HL-60 (cell line): ENCODE results near the gene NRXN3.

Experiments used
- DNase-seq, 2 experiments: peaks; one replicate each; pipeline ENCODE4 v3.0.0-alpha.2; 2010 to 2020; ENCODE audit warnings: low read depth in 1 of 2, low spot score in 1 of 2
- H3K27ac ChIP-seq: fragments of 250-450 bp; sonication (Bioruptor Pico); replicated peaks from 2 replicates; pipeline ENCODE4 v1.5.1; 2020; ENCODE audit warnings: mild to moderate bottlenecking, moderate library complexity
- H3K27me3 ChIP-seq: fragments of 250-450 bp; sonication (Bioruptor Pico); 2 replicates; pipeline ENCODE4 v1.5.1; 2021; ENCODE audit warnings: mild to moderate bottlenecking, moderate library complexity; ENCODE audit not compliant: insufficient read depth, poor library complexity, severe bottlenecking
- H3K4me3 ChIP-seq: replicated peaks from 2 replicates; pipeline ENCODE4 v1.5.1; 2011; ENCODE audit warnings: mild to moderate bottlenecking, control low read depth, low read length; ENCODE audit not compliant: insufficient read depth
- GABPA ChIP-seq: IDR thresholded peaks from 2 replicates; pipeline ENCODE4 v1.6.1; 2012; ENCODE audit warnings: low read depth
- POLR2AphosphoS5 ChIP-seq: IDR thresholded peaks from 2 replicates; pipeline ENCODE4 v1.6.1; 2012; ENCODE audit warnings: low read depth
- SPI1 ChIP-seq: IDR thresholded peaks from 2 replicates; pipeline ENCODE4 v1.6.1; 2012; ENCODE audit warnings: low read depth, mild to moderate bottlenecking, borderline replicate concordance
- TF ChIP-seq, protein P1 (sequence below): IDR thresholded peaks from one replicate; pipeline ENCODE4 v1.5.1; 2011; ENCODE audit warnings: low read length, control low read depth, inconsistent platforms; ENCODE audit not compliant: insufficient read depth
- TF ChIP-seq, protein P2 (sequence below): IDR thresholded peaks from 2 replicates; pipeline ENCODE4 v1.6.1; 2012; ENCODE audit warnings: low read depth; ENCODE audit not compliant: insufficient replicate concordance

Gene NRXN3

DNA sequence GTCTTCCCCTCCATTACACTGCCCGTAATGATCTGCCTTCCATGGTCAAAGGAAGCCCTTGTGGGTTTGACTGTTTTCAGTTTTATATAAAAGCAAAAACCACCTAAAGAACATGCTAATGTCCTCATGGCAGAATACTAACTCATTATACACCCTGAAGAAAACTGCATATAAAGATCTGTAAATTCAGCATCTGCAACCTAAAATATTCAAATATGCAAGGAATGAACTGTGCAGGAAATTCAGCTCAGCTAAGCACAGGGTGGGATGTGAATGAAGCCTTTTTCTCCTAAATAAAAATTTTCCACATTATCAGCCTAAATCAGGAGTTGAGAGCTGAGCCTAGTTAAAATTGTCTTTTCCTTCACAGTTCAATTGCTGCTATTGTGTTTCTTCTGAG is 128.1 kb downstream of the NRXN3 start:
- no peak for DNase-seq
- TF ChIP-seq, protein P1, sequence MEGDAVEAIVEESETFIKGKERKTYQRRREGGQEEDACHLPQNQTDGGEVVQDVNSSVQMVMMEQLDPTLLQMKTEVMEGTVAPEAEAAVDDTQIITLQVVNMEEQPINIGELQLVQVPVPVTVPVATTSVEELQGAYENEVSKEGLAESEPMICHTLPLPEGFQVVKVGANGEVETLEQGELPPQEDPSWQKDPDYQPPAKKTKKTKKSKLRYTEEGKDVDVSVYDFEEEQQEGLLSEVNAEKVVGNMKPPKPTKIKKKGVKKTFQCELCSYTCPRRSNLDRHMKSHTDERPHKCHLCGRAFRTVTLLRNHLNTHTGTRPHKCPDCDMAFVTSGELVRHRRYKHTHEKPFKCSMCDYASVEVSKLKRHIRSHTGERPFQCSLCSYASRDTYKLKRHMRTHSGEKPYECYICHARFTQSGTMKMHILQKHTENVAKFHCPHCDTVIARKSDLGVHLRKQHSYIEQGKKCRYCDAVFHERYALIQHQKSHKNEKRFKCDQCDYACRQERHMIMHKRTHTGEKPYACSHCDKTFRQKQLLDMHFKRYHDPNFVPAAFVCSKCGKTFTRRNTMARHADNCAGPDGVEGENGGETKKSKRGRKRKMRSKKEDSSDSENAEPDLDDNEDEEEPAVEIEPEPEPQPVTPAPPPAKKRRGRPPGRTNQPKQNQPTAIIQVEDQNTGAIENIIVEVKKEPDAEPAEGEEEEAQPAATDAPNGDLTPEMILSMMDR, result no peak
- no peak for TF ChIP-seq POLR2AphosphoS5
- TF ChIP-seq SPI1, result no peak
- TF ChIP-seq, protein P2, sequence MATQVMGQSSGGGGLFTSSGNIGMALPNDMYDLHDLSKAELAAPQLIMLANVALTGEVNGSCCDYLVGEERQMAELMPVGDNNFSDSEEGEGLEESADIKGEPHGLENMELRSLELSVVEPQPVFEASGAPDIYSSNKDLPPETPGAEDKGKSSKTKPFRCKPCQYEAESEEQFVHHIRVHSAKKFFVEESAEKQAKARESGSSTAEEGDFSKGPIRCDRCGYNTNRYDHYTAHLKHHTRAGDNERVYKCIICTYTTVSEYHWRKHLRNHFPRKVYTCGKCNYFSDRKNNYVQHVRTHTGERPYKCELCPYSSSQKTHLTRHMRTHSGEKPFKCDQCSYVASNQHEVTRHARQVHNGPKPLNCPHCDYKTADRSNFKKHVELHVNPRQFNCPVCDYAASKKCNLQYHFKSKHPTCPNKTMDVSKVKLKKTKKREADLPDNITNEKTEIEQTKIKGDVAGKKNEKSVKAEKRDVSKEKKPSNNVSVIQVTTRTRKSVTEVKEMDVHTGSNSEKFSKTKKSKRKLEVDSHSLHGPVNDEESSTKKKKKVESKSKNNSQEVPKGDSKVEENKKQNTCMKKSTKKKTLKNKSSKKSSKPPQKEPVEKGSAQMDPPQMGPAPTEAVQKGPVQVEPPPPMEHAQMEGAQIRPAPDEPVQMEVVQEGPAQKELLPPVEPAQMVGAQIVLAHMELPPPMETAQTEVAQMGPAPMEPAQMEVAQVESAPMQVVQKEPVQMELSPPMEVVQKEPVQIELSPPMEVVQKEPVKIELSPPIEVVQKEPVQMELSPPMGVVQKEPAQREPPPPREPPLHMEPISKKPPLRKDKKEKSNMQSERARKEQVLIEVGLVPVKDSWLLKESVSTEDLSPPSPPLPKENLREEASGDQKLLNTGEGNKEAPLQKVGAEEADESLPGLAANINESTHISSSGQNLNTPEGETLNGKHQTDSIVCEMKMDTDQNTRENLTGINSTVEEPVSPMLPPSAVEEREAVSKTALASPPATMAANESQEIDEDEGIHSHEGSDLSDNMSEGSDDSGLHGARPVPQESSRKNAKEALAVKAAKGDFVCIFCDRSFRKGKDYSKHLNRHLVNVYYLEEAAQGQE, result no peak
- TF ChIP-seq GABPA, result no peak
- Histone ChIP-seq H3K27me3 (no peaks in the 10 kb centered on the region), H3K27ac (no peak overlapping the region), H3K4me3 (no peak overlapping the region)

DNA sequence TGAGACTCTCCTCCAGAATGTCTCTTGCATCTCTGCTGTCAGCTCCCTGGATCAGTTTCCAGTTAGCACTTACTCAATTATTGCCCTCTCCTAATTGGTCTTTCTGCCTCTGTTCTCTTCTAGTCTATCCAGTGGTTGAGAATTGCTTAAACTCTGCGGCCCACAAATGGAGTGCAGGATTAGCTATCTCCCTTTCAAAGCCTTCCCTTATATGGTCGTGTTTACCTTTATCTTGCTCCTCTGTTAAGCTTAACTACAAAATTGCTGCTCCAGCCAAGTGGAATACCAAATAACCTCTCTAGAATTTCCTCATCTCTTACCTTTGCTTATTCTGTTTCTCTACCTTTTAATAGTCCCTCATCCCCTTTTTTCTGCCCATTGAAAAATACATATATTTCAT is 132.7 kb downstream of the NRXN3 start:
- H3K27me3 ChIP-seq, result no peaks in the 10 kb centered on the region
- H3K4me3 ChIP-seq, result no peak overlapping the region
- no peak overlapping the region for H3K27ac ChIP-seq
- no peak for TF ChIP-seq GABPA
- TF ChIP-seq SPI1, result no peak
- no peak for TF ChIP-seq POLR2AphosphoS5
- TF ChIP-seq, protein P1, result no peak
- TF ChIP-seq, protein P2, result no peak
- no peak for DNase-seq

DNA sequence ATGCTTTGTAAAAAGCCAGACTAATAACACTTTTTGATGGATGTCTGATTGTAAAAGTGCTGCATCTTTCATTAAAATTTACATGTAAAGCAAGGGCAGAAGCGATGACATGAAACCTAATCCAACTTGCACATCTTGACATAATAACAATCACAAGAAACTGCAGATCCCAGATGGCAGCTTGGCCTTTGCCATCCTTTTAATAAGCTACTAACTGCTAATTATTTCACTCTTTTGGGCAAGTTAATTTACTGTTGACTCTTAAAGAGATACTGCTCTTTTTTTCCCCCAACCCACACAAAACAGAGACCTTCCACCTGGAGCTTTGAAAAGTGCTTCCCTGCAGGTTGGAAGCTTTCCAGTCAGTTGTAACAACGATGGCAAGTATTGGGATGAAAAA is 137.5 kb downstream of the NRXN3 start:
- no peak for DNase-seq
- no peak overlapping the region for H3K4me3 ChIP-seq
- H3K27ac ChIP-seq, result no peak overlapping the region
- no peaks in the 10 kb centered on the region for H3K27me3 ChIP-seq
- TF ChIP-seq GABPA, result no peak

DNA sequence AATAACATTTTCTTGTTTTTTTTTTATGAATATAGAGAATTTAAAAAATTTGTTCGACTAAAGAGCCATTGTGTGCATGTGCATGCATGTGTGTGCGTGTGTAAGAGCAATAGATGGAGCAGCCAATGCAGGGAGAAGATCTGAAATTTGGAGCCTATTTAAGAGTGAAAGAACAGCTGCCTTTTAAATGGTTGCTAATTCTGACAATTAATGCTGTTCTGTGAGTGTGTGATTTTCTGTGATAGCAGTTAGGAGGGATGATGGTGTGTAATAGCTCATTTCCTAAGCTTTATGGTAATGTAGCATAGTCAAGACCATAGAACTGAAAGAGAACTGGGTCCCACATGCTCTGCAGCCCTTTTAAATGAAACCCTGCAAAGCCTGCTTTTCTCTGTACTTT is 137.9 kb downstream of the NRXN3 start:
- no peak for DNase-seq
- H3K27ac ChIP-seq, result no peak overlapping the region
- no peaks in the 10 kb centered on the region for H3K27me3 ChIP-seq
- H3K4me3 ChIP-seq, result no peak overlapping the region
- TF ChIP-seq, protein P2, result no peak
- TF ChIP-seq, protein P1, result no peak
- TF ChIP-seq SPI1, result no peak
- TF ChIP-seq POLR2AphosphoS5, result no peak
- TF ChIP-seq GABPA, result no peak
